GM12801 (cell line): ENCODE data around the gene NOL3.

Experiments used
- CTCF ChIP-seq: IDR thresholded peaks from one replicate; pipeline ENCODE4 v1.5.1; 2011; ENCODE audit warnings: control low read depth; ENCODE audit not compliant: insufficient read length; ENCODE audit errors: extremely low read depth

NOL3 gene

GRCh38 chr16:67170168-67170948 lies at the start of gene NOL3:
Gene NOL3 (plus strand): TSS chr16:67170538.
- TF ChIP-seq CTCF: no peak

- TF ChIP-seq CTCF: no peak
Observed at GRCh38 chr16:67128417-67128816, 41.9 kb upstream of the NOL3 start.

- TF ChIP-seq CTCF: no peak
Observed at GRCh38 chr16:67128887-67129286, 41.5 kb upstream of the NOL3 start.

GRCh38 chr16:67129422-67129821 lies 40.9 kb upstream of the NOL3 start:
- TF ChIP-seq CTCF: no peak

- TF ChIP-seq CTCF: no peak
Observed at GRCh38 chr16:67137605-67138004, 32.7 kb upstream of the NOL3 start.

- no peak for TF ChIP-seq CTCF
Observed at GRCh38 chr16:67141391-67141790, 28.9 kb upstream of the NOL3 start.

GRCh38 chr16:67142342-67142741 lies 28.0 kb upstream of the NOL3 start:
- no peak for TF ChIP-seq CTCF
